GM19035 (cell line): ENCODE data around the gene CIDEA.
"Not testable (repeated sequence)": the region's sequence is repeated elsewhere in the genome, so short reads cannot be mapped to it uniquely, and the experiment has no call there.

Experiments
- ATAC-seq: cut with Tn5 transposase; IDR thresholded peaks from one replicate; pipeline ENCODE4 v1.9.1; 2021; ENCODE audit not compliant: unreplicated experiment

Gene CIDEA, protein sequence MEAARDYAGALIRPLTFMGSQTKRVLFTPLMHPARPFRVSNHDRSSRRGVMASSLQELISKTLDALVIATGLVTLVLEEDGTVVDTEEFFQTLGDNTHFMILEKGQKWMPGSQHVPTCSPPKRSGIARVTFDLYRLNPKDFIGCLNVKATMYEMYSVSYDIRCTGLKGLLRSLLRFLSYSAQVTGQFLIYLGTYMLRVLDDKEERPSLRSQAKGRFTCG

DNA sequence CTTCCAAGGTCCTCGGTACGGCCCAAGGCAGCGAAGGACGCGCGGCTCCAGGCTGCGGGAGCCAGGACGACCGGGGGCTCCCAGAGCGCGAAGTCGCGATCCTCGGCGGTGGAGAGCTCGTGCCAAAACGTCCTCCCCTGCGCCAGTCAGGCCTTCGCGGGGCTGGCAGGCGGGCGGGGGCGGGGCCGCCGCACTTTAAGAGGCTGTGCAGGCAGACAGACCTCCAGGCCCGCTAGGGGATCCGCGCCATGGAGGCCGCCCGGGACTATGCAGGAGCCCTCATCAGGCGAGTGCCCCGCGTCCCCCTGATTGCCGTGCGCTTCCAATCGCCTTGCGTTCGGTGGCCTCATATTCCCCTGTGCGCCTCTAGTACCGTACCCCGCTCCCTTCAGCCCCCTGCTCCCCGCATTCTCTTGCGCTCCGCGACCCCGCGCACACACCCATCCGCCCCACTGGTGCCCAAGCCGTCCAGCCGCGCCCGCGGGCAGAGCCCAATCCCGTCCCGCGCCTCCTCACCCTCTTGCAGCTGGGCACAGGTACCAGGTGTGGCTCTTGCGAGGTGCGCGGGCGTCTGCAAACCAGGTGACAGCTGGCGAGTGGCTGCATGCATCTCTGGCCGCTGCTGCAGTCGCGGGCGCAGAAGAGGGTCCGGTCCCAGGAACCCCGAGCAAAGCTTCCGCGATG, at the start of gene CIDEA:
TSS of gene CIDEA (plus strand) at position 226 of the 684 bp plus-strand sequence. CDS start at position 249, 23 bp downstream.
- no peak for ATAC-seq

DNA sequence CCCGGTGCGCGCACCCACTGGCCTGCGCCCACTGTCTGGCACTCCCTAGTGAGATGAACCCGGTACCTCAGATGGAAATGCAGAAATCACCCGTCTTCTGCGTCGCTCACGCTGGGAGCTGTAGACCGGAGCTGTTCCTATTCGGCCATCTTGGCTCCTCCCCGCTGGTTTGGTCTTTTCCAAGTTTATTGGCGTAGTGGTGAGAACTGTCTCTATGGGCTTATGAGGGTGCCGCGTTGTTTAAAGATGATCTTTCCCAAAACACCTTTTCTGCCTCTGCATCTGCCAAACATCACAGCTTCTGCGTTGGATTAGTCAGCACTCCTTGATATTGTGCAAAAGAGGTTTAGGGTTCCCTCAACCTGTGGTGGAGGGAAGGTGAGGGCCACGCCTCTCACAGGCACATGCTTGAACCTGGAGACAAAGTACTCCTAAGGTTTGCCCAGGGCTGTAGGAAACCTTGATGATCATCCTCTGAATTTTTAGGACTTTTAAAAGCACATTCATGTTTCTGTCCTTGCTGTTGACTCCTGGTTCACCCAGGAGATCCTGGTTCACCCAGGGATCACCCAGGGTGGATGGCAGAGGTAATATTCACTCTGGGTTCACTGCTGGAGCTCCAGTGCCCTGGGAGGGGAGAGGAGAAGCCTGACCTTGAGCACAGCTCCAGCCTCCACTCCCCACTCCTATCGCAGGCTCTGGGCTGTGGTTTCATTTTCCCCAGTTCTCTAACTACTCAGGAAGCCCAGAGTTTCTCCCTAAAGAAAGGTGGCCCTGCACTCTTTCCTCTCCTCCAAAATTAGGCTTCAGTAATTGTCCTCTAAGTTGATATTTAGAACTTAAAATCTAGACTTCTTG, 45.6 kb upstream of the CIDEA start:
- ATAC-seq, result not testable (repeated sequence)

DNA sequence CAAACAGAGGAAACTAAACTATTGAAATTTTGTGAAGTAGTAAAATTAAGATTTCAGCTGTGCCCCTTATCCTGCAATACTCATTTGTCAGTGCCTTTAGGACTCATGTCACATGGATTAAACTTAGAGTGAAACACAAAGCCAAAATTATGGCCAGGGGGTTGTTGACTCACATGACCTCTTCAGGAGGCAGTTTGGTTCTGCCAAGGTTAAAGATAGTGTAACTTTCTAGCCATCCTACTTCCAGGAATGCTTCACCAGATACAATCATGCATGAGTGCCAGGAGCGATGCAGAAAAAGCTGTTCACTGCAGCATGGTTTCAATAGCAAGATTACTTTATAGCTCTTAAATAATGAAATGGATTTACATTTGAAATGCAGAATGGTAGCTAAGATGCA, 41.9 kb upstream of the CIDEA start:
- not testable (repeated sequence) for ATAC-seq

DNA sequence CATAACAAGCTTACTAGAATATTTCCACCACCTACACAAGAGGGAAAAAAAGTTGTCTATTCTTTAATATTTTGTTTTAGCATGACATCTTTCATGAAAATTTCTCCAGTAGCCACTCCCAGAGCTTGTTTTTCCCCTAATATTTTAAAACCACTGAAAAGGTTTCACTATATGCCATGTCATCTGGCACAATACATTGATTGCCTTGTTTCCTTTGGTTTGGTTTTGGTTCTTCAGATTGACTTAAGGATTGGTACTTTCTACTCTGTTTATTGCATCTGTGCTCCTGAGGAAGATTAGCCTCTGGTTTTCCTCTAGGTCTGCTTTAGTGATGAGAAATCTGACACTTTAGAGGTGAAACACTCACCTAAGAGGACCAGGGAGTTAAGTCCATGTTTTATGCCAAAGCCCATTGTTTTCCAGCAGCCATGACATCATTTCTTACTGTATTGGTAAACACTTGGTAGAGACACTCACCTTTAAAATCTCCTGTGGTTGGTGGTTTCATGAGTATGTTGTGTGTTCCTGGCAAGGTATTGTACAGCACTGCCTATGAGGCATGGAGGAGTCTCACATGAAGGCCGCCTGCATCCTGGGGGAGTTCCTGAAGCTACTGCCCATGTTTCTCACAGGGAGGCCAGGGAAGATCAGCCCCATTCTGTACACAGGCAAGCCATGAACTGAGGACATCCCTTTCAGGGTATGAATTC, 39.7 kb upstream of the CIDEA start:
- ATAC-seq, result not testable (repeated sequence)

DNA sequence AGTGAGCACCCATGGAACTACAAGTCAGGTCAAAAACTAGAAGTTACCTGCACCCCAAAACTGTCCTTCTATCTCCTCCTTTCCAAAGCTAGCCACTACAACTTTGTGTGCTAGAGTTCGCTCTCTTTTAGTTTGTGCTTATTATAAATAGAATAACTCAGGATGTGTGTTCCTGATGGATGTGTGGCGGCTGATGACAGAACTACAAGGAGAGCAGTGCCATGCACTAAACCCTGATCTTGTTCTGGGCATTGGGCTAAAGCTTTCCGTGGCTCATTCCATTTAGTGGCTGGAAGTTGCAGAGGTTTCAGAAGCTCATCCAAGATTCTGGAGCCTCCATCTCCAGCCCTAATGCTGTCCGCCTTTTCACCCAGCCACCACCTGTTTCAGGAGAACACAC, 37.7 kb upstream of the CIDEA start:
- ATAC-seq, result not testable (repeated sequence)

DNA sequence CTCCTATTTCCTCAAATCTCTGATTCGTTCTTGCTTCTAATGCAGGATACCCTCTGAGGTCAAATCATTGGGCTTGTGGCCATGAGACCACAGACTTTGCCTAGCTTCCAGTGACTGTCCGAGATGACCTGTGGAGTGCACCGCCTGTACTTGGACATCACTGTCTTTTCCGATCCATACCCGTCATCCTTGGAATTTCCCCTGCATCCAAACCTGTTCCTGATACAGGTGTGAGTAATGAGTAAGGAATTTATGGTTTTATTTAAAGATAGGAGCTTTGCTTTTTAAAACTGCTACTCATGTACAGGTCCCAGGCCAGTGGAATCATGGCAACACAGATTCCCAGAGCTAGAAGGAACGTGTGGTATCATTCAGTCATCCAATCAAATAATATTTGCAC, 35.6 kb upstream of the CIDEA start:
- not testable (repeated sequence) for ATAC-seq

DNA sequence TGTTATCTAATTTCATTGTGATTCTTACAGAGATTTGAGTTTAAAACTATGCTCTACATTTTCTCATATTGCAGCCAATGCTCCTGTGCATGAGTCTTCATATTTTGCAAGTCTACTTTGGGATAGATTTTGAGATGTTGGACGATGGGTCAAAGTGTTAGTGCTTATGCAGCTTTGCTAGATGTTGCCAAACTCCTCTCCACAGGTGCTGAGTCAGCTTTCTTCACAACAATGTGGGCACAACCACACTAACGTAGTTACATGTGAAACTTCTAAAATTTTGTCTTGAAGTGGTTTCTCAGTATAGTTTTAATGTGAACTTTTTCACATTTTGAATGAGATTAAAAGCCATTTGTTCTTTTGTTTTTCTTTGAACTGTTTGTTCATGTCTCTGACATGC, 32.1 kb upstream of the CIDEA start:
- ATAC-seq, result not testable (repeated sequence)

DNA sequence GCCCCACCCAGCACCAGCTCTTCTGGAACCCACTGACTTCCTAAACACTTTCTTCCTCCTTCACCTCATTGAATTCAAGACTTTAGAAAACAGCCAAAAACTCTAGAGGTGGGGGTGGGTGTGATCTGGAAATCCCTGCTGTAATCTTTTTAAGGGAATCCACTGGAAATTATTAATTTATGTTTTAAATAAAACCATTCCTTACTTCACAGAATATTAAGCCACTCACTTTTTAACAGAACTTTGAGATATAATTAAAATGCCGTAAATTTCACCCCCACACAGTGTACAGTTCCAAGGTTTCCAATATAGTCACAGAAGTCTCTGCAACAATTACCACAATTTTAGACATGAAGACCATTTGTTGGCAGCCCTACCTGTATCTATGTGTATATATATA, 30.8 kb upstream of the CIDEA start:
- ATAC-seq, result not testable (repeated sequence)

DNA sequence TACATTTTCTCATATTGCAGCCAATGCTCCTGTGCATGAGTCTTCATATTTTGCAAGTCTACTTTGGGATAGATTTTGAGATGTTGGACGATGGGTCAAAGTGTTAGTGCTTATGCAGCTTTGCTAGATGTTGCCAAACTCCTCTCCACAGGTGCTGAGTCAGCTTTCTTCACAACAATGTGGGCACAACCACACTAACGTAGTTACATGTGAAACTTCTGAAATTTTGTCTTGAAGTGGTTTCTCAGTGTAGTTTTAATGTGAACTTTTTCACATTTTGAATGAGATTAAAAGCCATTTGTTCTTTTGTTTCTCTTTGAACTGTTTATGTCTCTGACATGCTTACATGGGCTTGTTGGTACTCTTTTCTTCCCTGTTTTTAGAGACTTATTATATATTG, 27.4 kb upstream of the CIDEA start:
- not testable (repeated sequence) for ATAC-seq

DNA sequence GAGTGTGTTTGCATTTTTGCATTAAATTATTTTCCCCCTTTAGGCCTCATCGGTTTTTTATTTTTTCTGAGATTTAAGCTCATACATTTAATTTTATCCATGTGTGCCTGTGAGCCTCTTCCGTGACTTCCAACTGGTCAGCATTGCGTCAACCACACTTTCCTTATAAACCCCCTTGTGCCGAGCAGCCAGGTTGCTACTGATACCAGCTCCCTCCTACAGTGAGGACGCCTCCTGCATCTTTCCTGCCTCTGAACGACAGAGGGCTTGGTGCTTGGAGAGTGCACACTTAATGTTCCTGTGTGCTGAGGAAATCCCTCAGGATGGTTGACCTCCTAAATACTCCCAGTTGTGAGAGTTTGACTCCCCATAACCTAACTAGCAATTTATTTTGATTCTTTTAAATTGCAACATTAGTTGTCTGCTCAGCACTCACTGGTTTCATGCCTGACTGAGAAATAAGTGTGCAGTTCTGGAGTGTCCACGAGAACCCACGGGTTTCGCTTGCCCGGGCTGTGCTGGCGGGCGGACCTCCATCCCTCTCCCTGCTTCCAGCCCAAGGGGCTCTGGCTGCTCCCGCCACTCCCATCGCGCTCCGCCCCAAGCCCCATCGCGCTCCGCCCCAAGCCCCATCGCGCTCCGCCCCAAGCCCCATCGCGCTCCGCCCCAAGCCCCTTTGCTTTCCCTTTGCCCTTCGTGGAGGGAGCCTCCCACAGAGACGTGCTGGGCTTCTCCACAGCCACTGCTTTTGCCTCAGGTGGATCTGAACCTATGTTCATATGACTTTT, 26.6 kb upstream of the CIDEA start:
- ATAC-seq, result not testable (repeated sequence)

DNA sequence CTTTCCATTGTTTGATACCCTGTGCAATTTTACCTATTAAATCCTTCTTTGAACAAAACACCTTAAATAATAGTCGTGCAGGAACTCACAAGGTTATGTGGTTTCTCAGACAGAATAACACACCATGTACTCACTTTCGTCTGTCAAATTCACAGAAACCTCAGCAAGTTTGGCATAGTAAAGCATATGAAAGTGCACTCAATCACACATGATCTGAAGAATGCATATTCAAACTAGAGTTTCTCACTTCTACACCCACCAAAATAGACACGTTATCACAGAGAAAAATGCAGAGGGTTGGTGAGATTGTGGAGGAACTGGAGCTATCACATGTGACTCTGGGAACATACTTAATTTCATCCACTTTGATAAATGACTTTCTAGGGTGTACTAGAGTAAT, 25.9 kb upstream of the CIDEA start:
- not testable (repeated sequence) for ATAC-seq

DNA sequence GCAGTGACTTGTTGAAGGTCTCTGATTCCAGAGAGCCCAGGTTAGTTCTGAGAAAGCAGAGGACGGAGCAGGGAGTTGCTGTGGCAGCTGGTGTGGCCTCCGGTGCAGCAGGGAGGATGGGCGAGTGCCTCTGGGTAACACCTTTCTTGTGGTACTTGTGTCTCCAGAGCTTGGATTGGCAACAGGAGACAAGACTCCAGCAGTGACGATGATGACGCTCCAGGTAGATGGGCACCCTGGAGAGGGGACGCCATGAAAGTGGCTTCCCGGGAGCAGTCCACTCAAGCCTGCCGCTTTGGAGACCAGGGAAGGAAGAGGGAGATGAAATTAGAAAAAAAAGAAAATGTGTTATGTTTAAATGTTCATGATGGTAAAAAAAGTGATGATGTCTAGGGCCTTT, 23.6 kb upstream of the CIDEA start:
- not testable (repeated sequence) for ATAC-seq

DNA sequence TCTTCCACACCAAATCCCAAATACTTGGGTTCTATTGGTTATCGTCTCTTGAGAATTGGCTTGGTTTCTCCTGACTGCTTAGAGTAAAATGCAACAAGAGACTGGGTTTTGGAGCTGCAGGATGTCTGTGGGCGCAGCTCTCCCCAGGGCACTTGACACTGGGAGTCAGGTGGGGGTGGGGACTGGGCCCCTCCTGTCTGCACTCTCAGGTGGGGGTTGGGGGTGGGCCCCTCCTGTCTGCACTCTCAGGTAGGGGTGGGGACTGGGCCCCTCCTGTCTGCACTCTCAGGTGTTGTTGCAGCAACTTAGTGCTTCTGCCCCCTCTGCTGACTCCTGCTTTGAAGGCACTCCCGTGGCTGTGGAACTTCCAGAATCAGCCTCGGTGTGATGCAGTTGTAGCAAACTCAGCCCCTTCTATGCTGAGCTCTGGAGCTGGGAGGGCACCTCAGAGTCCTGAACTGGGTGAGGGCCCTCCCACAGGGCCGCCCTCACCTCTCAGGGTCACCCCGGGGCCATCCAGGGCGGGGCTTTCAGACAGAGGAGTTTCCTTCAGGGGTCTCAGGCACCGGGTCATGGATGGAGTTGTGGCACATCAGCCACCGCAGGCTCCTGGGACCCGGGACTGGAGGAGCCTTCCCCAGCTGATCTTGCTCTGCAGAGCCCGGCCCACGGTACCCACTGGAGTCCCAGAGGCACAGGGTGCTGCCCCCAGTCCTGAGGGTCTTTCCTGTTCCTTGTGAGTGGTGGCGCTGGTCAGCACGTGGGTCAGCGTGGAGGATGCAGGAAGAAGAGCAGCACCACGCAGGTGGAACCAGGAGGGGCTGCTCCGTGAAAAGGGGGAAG, 22.9 kb upstream of the CIDEA start:
- ATAC-seq, result no peak

DNA sequence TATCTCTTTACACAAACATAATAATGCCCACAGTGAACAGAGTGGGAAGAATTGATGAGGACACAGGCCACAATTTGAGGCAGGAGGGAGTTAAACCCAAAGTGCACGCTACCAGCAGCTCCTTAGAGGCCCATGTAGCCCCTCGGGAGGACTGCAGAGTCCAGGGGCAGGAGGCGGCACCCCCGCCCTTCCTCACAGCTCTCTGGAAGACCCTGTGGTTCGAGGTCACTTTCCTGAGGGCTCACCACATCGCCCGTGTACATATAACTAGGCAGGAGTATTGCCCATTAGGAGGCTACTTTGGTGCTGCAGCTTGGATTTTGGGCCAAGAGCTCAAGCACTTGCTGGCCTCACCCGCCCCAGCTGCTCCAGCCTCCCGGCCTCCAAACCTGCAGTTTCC, 22.2 kb upstream of the CIDEA start:
- ATAC-seq, result no peak

DNA sequence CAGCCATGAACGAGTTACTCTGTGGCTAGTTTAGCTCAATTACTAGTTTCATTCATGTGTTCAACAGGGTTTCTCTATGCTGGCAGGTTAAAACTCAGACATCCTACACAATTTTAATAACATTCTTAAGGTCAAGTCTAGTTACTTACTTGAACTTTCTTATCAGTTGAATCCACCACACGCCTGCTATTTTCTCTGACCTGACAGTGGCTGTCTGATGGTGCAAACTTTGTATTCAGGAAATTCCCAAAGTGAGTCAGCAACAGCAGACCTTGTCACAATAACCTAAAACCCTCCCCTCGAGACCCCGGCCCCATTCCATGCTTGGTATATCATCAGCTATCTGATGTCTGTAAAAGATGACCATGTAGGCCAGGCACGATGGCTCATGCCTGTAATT, 20.8 kb upstream of the CIDEA start:
- ATAC-seq, result no peak

DNA sequence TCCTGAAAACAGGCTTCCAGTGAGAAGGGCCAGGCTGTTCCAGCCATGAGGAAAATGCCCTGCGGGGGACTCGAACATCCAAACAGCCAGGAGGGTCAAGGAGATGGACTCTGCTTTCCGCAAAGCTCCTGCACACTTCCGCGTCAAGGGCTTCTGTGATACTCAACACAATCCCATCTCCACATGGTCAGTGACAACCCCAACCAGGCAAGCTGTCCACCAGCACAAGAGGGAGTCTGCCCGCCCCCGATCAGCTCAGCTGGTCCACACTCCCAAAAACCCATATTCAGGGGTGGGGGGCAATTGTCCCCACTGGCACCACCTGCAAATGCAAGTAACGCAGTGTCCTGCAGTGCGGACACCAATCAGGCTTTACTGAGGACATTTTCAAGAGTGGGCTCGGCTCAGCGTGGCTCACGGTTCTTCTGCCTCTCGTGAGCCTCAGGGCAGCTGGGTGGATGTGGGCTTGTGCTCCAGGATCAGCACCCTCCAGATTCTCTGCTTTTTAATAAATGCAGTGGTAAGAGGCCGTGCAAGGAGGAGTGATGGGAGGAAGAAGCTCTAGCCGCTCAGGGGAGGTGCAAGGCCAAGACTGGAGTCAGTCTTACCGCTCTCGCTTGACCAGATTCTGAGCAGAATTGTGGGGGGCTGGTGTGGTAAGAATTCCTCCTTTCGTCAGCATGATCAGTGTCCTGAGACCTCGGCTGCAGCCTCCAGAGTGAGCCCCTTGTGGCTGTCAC, 19.5 kb upstream of the CIDEA start:
- ATAC-seq, result no peak

DNA sequence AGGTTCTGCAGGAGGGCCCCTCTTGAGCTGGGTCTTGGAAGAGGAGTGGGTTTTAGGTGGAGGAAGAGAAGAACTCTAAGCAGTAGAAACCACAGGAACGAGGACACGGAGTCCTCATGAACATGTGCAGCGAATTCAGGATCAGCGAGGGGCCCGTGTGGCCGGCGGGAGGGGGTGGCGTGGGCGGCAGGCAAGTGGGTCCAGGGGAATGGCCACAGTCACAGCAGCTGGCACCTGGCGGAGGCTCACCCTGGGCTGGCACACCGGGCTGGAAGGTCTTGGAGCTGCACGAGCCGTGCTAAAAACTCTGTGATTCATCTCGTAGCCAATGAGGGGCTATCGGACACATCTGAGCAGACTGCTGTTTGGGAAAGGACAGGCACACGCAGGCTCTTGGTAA, 18.0 kb upstream of the CIDEA start:
- ATAC-seq, result no peak

DNA sequence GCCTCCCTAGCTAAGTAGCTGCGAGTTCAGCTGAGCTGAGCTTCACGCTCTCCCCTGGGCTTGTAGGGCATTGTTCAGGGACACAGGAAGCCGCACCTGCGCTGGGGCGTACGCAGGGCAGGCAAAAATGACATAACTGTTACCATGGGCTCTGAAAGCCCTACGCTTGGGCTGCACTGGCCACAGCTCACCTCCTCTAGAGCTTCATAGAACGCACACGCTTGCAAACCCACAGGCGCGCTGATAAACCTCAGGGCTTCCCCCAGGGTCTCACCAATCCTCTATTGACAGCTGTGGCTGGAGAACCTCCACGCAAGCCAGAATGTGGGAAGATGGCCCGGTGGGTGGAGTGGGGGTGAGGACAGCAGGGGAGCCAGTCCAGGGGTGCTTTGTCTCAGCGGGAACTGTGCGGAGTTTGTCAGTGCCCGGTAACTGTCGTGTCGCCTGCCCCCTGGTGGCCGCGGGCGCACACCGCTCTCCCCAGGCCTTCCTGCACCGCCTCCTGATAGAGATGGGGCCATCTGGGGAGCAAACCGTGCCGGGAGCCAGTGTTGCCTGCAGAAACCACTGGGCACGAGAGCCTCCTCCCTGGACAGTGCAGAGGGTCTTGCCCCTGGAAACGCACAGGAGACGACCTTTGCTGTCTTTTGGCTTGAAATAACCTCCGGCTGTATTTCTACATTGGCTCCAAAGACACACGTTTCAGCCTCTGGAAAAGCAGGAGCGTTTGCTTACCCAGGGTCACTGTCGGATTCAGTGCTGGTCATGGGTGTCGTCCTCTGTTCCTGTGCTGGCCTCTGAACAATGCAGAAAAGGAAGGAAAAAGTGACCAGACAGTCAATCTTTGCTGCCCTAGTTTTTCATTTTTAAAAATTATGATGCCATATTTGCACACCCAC, 17.0 kb upstream of the CIDEA start:
- no peak for ATAC-seq
